ENCODE measurements around the gene IL36B.

GRCh38 chr2:113009622-113010021 is 43.0 kb downstream of the IL36B start:
- TF ChIP-seq CTCF (IDR thresholded peaks at IDR 0.05) (no peak), POLR2A (IDR thresholded peaks at IDR 0.05) (no peak), EP300 (IDR thresholded peaks at IDR 0.05) (no peak)
